HG03521 (cell line): ENCODE results near the gene ITPK1.

Experiments
- ATAC-seq: cut with Tn5 transposase; IDR thresholded peaks from one replicate; pipeline ENCODE4 v1.9.1; 2021; ENCODE audit warnings: mild to moderate bottlenecking, moderate library complexity; ENCODE audit not compliant: unreplicated experiment

Gene ITPK1

GRCh38 chr14:92928961-92929688 is 186.6 kb downstream of the ITPK1 start:
- no peak for ATAC-seq

DNA sequence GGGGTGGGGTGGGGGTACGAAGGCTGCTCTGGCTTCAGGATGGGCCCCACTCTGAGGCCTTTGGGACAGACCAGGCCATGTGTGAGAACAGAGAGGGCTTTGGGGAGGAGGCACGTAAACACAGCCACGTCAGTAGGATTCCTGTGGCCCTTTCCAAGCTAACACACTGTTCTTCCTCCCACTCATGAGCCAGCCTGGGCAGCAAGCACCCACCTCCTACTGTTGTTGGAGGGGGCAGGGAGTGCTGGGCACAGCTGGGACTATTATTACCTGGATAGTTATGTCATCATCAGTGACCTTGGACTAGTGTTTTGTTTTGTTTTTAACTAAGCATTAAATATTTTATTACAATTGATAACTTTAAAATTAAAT is 187.5 kb downstream of the ITPK1 start:
- no peak for ATAC-seq

- no peak for ATAC-seq
These were observed 188.1 kb downstream of the ITPK1 start for GRCh38 chr14:92927349-92928257.

DNA sequence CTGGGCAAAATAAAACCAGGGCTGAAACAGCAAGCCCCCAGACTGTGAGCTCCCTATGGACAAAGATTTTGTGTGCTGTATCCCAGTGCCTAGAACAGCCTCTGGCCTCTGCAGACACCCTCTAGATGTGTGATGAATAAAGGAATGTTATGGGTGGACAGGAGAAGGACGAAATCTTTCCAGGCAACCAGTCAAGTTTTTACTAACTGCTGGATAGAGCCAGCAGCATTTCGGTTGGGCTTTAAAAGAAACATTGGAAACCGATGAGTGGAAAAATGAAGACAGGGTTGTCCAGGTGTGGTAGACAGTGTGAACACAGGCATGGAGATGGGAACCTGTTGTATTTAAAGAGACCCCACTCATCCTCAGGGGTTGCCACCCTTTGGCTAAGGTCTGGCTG is 188.8 kb downstream of the ITPK1 start:
- ATAC-seq: no peak

GRCh38 chr14:92926180-92926845 is 189.4 kb downstream of the ITPK1 start:
- no peak for ATAC-seq

DNA sequence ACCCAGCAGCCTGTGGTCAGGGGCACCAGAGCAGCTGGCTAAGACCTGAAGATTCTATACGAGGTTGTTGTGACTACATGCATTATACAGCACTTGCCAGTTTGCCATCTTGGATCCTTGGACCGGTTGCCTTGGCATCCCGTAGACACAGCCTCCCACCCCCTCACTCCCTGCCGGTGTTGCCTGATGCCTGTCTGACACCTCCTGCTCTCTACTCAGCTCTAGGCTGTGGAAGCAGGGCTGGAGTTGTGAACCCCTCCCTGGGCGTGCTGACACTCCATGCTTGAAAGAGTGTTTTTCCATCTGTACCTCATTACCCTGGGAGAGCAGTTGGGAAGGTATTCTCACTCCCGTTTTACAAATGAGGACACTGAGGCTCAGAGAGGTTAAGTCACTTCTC is 190.3 kb downstream of the ITPK1 start:
- no peak for ATAC-seq

GRCh38 chr14:92924247-92924646 is 191.5 kb downstream of the ITPK1 start:
- ATAC-seq: no peak

DNA sequence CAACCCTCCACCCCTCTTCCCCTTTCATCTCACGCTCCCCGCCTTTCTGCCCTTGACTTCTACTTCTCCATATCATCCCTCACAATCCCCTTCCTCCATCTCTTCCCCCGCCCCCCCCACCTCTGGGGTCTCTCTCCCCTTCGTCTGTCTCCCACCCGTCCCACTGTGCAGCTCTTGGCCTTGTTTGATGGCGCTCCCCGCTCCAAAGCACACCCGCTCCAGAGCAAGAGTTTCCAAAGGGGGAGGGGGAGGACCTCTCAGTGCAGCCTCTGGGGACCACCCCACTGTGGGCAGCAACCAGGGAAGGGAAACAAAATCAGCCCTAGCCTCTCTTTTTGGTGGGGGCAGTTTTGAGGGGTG is 192.0 kb downstream of the ITPK1 start:
- no peak for ATAC-seq

DNA sequence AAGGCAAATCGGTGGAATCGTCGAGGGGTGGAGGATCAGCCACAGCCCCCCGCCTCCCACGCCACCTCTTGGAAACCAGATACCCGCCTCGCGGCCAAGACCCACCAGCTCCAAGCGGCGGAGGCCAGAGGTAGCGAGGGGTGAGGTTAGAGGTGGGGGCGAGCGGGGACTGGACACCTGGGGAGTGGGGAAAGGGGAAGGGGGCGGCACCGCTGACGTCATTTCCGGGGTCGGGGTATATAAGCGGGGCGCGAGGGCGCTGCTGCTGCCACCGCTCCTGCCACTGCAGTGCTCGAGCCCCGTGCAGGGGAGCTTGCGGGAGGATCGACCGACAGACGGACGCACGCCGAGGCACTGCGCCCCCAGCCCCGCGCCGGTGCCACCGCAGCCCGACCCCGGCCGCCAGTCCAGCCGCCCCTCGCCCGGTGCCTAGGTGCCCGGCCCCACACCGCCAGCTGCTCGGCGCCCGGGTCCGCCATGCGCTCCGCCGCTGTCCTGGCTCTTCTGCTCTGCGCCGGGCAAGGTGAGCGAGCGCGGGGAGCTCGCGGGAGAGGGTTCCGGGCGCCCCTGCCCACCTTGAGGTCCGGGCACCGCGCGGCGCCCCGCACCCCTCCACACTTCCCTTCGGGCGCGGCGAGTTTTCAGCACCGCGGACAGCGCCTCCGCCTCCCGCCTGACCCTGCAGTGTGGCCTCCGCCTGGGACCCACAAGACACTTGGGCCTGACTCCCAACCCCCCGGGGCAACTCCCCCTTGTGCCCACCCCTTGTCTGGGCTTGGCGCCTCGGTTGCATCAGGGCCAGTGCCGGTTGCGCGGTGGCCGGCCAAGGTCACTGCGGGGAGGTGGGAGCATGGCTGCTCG is 192.6 kb downstream of the ITPK1 start, which contains the start of gene CHGA:
TSS of gene CHGA (plus strand) at position 268 of the 861 bp plus-strand sequence. CDS start at position 478, 210 bp downstream.
- no peak for ATAC-seq

DNA sequence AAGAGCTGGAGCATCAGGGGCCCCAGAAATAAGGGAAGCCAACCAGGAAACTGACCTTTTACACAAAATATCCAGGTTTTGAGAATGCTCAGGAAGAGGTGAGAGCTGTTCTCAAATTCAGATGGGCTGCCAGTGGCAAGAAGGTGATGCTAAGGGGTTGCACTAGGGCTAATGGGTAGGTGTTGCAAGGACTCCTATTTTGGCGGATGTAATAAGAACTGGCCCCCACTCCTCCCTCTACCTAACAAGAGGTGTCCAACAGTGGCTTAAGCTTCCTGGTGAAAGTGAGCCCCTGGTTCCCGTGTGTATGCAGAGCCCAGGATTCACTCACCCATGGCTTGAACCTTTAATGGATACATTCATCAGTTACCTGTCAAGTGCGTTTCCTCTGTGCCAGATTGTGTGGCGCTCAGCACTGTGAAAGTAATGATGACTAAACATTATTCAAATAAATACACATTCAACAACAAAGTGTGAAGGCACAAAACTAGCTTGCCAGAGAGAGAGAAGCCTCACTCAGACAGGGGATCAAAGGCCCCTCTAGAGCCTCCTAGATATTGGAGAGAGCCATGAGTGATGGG is 193.5 kb downstream of the ITPK1 start:
- no peak for ATAC-seq

GRCh38 chr14:92920001-92920400 is 195.7 kb downstream of the ITPK1 start:
- ATAC-seq: no peak

GRCh38 chr14:92917956-92918355 is 197.8 kb downstream of the ITPK1 start:
- ATAC-seq: no peak

- ATAC-seq: no peak
These were observed 198.4 kb downstream of the ITPK1 start for GRCh38 chr14:92917041-92917940.

DNA sequence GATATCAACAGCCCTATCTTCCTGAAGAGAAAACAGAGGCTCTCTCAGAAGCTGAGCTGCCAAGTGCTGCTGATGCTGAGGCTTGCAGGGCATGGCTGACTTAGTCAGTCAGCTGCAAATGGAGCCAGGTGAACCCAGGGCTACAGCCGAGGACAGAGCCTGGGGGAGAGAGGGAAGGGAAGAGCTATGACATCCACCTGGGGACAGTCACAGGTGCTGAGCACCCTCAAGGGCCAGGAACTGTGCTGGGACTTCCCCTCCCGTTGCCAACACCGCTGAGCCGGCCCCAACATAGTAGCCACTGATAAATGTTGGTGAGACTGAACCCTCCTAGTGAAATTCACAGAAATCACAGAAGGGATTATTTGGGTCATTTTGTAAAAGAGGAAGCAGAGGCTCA is 199.5 kb downstream of the ITPK1 start:
- no peak for ATAC-seq

GRCh38 chr14:92914087-92914656 is 201.6 kb downstream of the ITPK1 start:
- ATAC-seq: no peak

DNA sequence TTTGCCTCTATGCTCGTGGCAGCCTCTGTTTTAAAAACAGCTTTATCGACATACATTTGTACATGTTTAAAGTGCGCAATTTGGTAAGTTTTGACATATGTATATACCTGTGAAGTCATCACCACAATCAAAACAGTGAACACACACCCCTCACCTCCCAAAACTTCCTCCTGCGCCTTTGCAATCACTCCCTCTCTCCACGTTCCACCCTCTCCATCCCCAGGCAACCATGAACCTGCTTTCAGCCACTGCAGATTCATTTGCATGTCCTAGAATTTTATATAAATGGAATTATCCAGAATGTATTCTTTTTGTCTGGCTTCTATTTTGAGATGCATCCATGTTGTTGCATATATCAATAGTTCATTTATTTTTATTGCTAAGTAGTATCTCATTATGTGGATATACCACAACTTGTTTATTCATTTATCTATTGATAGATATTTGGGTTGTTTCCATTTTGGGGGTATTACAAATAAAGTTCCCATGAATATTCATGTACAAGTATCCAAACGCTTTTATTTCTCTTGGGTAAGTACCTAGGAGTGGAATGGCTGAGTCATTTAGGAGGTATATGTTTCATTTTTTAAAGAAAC is 208.3 kb downstream of the ITPK1 start:
- ATAC-seq: no peak

- no peak for ATAC-seq
These were observed 208.9 kb downstream of the ITPK1 start for GRCh38 chr14:92906823-92907222.

DNA sequence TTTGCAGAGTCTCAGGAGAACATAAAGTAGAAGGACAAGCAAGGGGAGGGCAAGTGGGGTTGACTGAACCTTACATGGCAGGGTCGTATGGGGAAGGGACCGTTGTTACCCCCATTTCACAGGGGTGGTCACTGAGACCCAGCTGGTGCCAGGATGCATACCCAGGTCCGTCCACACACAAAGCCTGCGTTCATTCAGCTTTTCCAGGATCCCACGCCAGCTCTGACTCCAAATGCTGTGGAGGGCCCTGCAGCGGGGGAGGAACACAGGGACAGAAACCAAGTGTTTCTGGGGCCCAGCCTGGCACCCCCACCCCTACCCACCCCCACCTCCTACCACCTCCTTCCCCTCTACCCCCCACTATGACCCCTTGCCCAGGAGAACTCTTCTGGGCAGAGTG is 209.3 kb downstream of the ITPK1 start:
- no peak for ATAC-seq

GRCh38 chr14:92905667-92906066 is 210.1 kb downstream of the ITPK1 start:
- no peak for ATAC-seq
